Retinal pigment epithelial cell (primary cell): ENCODE measurements around the gene FBXW11.

Experiments
- DNase-seq: peaks from one replicate; pipeline ENCODE4 v3.0.0-alpha.2; 2010; ENCODE audit warnings: low read depth
- H3K4me3 ChIP-seq: 2 replicates; pipeline ENCODE4 v1.5.1; 2011; ENCODE audit warnings: mild to moderate bottlenecking, low read length, control low read depth, moderate library complexity
- CTCF ChIP-seq: conservative IDR thresholded peaks from 2 replicates; pipeline ENCODE4 v1.5.1; 2011; ENCODE audit warnings: low read depth, low read length, control low read depth, inconsistent platforms

Gene FBXW11

DNA sequence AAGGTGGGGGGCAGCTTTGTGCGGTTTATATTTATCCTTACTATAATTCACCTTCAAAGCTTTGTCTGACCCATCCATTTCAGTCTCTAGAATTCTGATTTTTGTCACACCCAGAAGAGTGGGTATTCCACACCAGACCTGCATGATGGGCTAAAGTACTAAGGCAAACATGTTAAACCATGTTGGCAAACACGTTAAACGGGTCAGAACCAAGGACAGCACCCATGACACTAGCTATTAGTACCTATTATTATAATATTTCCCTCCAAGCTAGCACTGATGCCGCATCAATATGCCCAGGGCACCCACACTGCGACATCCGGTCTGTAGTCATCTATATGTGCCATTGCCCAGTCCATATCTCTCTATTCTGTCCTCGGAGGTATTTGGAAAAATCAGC is 104.7 kb downstream of the FBXW11 start:
- TF ChIP-seq CTCF = no peak
- no peak for DNase-seq
- no peak overlapping the region for H3K4me3 ChIP-seq

DNA sequence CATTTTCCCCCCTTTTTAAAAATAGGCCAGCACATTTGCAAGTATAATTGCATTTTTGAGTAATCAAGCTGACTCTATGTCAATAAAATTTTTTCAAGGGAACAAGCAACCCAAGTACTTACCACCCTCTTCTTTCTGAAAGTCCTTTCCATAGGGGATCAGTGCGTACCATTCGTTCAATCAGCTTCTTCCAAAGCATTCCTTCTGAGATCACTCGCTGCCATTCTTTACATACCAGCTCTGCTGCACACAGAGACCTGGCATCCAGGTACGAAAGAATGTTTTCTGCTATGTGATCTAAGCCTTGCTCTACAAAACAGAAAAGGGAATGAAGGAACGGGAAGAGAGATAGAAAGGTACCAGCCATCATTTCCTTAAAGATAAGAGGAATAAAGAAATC is 106.6 kb downstream of the FBXW11 start:
- no peak for TF ChIP-seq CTCF
- H3K4me3 ChIP-seq = no peak overlapping the region
- no peak for DNase-seq

- H3K4me3 ChIP-seq = no peak overlapping the region
- no peak for DNase-seq
- no peak for TF ChIP-seq CTCF
Observed at GRCh38 chr5:171898879-171899278, 107.6 kb downstream of the FBXW11 start.

DNA sequence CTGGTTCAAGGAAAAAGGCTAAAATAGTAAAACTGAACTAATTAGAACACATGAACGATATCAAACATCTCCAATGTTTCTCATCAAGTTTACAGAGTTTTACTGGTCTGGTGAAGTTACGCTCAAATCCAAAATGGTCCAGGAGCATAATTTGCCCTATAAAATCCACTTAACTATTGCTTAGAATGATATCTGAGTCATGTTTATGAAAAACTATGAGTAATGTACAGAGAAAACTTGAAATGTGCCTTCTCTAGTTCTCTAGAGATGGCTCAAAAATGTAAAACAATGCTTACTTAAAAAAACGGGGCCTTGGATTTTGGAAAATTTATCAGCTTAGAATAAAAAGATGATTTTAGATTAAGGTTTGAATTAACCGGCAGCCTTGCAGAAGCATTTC is 108.1 kb downstream of the FBXW11 start:
- H3K4me3 ChIP-seq = no peak overlapping the region
- DNase-seq = no peak
- no peak for TF ChIP-seq CTCF

GRCh38 chr5:171897231-171897630 is 109.2 kb downstream of the FBXW11 start:
- TF ChIP-seq CTCF = no peak
- DNase-seq = no peak
- H3K4me3 ChIP-seq = no peak overlapping the region

GRCh38 chr5:171895081-171895480 is 111.4 kb downstream of the FBXW11 start:
- TF ChIP-seq CTCF = no peak
- no peak for DNase-seq
- no peak overlapping the region for H3K4me3 ChIP-seq

GRCh38 chr5:171893290-171893886 is 113.0 kb downstream of the FBXW11 start:
- DNase-seq = no peak
- no peak overlapping the region for H3K4me3 ChIP-seq
- no peak for TF ChIP-seq CTCF
